GM19438 (cell line): ENCODE measurements around the gene BIN1.

ENCODE experiments used
- ATAC-seq: cut with Tn5 transposase; IDR thresholded peaks from one replicate; pipeline ENCODE4 v1.9.1; 2021; ENCODE audit warnings: low read depth; ENCODE audit not compliant: unreplicated experiment

The BIN1 gene

DNA sequence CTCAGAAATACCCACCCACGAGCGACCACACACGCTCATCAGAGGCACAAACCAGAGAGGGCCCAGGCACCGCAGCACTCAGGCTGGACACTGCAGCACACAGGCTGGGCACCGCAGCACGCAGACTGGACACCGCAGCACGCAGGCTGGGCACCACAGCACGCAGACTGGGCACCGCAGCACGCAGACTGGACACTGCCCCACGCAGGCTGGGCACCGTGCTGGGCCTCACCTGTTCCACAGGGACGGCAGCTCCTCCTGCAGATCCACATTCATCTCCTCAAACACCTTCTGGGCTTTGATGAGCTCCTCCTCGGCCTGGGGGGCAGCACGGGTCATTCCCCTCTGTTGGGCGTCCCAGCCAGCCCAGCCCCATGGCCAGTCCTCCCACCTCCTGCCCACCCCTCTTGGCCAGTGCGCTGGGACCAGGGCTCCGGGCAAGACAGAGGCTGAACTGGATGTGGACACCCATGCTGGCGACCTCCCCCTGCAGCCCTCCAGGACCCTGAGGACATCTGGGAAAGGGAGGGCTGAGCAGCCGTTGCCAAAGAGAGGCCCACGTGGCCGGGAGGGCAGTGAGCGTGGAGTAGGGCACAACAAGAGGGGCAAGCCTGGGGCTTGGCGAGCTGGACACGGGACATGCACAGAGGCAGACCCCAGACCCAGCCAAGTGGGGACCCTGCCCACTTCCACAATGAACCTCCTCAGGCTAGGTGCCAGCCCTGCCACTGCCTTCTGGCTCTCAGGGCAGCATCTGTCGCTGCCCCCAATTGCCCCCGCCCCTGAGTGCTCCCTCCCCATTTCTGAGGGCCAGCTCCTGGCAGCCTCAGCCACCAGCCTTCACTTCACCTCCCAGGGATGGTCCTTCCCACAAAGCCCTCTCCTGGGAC is 43.0 kb downstream of the BIN1 start:
- no peak for ATAC-seq

DNA sequence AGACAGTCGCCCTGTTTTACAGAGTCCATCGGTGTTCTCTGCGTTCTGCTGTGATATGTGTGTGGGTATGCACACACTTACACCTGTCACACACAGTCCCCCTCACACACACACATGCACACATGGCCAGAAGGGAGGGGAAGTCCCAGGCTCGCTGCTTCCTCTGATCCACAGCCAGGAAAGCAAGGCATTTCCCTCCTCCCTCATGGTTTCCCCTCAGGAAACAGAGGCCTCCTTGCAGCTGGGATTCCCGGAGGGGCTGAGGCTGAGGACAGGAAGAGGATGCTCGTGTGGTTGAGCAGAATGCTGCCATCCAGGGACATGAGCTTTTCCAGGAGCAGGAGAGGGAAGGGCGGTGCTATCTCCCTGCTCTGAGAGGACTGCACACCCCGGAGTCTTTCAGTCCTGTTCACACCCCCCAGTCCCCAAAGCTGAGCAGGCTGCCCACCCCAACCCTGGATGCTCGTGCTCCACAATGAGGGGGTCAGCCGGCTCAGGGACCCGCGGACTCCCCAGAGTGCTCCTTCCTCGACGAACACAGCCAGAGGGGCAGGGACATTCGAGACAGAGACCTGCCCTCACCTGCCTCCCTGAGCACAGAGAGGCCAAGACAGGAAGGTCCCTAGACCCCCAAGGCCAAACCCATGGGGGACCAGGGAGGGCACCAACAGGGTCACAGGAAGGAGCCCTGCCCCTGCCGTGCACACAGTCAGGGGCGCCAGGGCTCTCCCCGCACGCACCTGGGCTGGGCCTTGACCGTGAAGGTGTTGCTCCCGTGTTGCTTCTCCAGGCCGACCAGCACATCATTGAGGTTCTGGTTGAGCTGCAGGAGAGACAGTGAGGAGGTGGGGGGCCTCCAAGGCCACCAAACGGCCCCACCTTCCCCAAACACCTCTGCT is 45.3 kb downstream of the BIN1 start:
- no peak for ATAC-seq

DNA sequence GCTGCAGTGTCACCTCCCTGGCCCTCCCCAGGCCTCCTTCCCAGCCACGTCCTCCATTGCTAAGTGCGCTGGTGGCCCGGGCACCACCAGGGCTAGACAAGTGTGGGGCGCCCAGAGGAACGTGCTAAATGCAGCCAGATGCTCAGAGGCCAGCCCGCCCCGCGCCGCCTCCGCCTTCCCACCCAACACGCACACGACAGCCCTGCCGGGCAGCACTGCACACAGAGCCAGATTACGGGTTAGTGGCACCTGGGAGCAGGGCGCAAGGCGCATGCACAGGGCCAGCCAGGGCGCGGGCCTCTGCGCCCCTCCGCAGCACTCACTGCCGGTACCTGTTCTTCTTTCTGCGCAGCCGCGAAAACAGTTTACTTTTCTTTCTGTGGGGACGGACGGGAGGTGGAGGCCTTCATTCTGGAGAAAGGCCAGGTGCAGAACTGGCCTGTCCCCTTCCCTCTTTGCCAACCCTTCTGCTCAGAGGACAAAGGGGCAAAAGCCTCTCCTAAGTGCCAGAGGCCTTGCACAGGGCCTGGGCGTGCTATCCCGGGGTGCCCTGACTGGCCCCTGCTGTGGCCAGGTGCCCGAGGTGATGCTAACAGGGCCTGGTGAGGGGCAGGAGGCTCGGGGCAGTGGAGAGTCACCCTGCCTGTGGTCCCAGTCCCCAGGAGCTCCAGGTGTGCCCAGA is 46.5 kb downstream of the BIN1 start:
- no peak for ATAC-seq

DNA sequence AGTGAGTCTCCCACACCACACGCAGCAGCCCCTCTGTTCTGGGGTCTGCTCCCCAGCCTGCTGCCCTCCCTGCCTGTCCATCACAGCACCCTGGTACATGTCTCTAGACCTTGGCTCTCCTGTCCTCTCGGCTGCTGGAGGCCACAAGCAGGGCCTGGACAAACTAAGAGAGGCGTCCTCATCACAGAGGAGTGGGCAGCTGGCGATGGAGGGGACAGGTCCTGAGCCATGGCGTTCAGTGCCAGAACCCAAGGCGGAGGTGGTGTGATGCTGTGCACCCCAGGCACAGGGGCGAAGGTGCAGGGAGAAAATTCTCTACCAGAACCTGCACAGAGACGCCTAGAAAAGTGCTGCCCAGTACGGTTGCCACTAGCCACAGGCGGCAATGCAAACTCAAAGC is 47.4 kb downstream of the BIN1 start:
- ATAC-seq: no peak

DNA sequence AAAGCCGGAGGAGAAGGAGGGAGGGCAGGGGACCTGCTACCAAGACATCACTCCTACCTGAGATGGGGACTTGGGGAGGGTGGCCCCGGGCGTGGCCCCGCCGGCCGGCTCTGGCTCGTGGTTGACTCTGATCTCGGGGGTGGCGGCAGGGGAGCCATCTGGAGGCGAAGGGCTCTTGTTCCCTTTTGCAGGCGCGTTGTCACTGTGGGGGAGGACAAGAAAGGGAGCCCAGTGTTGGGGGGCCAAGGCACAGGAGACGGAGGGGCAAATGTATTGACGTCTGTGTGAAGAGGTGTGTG is 48.1 kb downstream of the BIN1 start:
- no peak for ATAC-seq

DNA sequence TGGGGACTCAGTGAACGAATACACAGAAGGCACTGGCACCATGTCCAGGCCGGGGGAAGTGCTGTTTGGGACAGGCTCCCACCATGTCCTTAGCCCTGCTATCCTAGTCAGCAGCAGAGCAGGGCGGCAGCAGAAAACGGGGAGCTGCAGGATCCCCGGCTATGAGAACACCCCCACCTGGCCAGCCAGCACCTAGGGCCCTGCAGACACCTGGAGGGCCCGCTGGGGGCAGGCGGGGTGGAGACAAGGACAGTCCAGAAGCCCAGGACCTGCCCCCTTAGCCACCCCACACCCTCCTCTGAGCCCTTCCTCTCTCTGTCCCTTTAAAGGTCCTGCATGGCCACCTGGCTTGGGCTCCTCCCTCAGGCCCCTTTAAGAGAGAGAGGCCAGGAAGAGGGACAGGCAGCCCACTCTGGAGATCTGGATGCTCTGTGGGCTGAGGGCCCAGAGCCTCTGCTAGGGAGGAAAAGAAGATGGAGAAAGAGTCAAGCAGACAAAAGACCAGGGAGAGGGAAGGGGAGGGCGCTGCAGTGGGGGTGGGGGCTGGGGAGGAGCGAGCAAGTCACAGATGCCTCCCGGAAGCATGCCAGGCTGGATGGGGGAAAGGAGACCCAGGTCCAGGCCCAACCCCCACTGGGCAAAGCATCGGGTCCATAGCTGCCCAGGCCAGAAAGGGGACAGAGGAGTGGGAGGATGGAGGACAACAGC is 48.6 kb downstream of the BIN1 start:
- no peak for ATAC-seq

DNA sequence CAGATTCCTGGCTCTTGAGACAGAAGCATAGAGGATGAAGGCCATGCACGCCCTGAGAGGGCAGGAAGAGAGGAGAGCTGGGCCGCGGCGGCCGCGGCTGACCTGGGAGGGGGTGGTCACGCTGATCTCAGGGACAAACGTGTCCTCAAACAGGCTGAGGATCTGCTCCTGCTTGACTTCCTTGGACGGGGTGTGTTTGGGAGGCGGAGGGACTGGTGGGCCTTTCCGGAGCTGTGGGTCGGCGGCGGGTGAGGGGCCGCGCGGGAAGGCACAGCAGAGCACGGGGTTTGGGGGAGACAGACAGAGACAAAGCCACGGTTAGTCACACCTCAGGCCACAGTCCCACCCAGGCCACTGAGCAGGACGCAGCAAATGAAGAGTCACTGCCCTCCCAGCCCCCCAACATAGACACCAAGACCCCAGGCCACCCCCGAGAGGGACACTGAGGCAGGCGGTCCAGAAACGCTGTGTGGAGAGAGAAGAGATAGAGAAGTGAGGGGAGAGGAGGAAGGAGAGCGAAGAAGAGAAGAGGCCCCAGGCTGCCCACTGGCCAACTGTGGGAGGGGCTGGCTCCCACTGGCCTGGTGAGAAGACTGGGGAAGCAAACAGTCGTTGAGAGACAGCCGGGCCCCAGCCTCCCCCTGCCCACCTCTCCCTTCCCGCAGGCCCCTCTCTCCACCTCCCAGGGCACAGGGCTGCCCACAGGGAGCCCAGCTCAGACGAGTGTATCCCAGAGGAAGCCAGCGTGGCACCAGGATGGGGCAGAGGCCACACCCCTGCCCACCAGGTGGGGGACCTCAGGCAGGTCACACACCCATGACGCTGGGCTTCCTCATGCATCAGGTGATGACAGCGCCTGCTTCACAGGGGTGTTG is 49.3 kb downstream of the BIN1 start:
- ATAC-seq: no peak

DNA sequence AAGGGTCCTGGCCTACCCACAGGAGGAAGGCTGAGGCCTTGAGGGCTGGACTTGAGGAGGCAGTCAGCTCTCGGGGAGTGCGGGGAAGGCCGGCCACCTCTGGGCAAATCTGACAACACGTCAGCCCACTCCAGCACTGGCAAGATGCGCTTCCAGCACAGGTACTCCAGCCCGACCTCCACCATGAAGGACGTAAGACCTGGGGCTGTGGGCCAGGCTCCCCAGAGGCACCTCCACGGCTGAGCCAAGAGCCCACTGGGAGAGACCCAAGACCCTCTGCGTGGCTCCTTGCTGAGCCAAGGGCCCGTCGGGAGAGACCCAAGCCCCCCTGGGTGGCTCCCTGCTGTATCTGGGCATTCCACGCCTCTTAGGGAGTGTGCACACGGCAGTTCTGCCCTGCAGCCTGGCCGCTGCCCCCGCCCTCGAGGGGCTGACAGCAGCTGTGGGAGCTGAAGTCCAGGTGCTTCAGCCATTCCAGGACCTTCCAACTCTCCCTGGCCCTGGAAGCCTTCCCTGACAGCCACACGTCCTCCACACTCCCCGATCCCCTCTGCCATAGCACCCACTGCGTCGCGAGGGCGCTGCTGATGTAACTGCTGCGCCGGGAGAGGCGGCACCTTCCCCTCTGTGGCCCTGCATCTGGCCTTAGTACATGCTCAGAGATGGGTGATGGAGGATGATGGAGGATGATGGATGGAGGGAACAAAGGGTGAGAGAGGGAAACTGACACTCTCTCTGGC is 50.2 kb downstream of the BIN1 start:
- ATAC-seq: no peak

DNA sequence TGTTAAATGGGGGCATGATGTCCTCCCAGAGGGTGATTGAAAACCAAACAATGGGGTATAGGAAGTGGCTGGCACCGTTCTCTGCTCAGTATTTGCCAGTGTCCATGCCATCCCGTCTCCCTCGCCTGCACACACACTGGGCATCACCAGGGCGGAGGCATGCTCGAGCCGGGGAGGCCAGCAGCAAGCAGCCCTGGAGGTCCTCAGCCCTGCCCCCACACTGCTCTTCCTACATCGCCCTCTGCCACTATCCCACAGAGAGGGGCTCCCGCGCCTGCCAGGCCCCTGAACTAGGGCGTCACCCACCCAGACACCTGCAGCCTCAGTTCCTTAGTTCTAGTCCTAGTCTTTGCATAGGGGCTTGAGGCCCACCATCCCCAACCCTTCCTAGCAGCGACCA is 50.9 kb downstream of the BIN1 start:
- ATAC-seq: no peak

DNA sequence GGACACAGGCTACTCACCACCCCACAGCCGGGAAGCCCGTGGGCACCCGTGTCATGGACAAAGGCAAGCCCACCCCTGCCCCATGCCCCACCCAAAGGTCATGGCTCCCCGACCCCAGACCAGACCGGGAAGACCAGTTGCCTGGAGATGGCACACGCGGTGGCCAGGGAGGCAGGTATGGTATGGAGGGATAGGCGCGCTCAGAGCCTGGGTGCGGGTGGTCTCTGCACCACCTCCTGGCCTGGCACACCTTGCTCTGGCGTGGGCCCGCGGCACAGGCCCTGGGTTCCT is 51.2 kb downstream of the BIN1 start:
- ATAC-seq: no peak

DNA sequence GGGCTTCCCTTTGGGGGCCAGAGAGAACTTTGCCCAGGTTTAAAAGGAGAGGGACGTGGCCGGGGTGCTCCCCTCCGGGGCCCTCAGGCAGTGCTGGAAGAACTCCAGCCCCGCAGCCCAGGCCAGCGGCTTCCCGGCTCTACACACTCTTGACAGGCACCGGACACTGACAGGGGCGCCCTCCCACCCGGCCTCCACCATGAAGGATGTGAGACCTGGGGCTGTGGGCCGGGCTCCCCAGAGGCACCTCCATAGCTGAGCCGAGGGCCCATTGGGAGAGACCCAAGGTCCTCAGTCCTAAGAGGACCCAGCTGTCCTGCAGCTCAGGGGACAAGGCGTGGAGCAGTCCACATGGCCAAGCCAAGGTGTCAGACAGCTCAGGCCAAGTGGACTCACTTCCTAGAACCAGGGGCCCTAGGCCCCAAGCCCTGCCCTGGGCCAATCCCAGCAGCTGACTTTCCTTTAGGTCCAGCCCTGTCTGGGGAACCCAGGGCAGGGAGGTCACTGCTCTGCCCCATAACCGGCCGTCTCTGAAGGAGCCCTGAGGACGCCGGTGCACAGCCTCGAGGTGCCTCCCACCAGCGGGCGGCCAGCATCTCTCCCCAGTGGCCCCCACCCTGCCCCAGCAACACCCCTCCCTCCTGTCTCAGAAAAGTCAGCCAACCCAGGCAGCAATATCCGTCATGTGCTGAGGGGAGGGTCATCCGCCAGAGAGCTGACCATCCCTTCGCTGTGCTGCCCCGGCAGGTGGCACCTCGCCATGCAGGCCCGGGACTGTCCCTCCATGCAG is 51.8 kb downstream of the BIN1 start:
- ATAC-seq: no peak

DNA sequence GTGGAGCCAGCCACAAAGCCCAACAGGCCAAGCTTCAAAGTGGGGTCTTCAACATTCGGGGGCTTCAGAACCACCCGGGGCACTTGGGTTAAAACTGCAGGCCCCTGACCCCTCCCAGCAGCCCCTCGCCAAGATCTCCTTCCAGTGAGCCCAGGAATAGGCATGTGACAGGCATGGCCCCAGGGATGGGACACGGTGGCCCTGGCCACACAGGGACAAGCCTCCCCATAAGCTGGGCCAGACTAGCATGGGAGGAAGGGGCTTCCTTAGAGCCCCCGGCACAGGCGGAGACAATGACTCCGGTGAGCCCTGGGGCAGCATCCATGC is 52.4 kb downstream of the BIN1 start:
- ATAC-seq: no peak

DNA sequence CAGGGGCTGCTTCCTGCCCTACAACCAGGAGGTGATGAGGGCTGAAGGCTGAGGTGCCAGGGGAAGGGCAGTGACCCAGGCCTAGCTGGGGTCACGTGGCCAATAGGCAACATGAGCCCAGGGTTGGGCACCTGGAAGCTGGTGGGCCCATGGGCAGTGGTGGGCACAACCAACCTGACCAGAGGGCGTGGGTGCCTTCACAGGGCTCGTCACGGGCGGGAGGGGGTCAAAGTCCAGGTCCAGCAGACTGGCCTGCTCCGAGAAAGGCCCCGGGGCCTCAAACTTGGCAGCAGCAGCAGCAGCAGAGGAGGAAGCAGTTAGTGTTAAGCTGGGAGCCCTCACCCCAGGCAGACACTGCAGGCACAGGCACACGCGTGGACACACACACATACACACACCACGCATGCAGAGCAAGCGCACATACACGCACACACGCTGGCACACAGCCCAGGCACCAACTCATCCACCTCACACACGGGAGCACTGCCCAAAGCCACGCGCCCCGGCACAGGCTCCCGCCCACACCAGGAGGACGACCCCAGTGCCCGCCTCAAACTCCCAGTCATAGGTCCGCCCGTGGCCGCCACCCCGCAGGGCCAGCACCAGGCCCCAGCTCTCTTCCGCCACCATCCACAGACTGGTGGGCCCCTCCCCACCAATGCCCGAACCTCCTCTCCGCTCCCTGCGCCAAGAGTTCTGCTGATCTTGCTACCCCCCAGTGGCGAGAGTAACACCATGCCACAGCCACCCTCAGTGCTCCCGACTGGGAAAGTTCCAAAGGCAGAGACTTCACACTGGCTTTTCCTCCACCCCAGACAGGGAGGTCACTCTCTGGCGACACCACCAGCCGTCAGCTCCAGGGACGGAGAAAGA is 53.0 kb downstream of the BIN1 start:
- no peak for ATAC-seq

DNA sequence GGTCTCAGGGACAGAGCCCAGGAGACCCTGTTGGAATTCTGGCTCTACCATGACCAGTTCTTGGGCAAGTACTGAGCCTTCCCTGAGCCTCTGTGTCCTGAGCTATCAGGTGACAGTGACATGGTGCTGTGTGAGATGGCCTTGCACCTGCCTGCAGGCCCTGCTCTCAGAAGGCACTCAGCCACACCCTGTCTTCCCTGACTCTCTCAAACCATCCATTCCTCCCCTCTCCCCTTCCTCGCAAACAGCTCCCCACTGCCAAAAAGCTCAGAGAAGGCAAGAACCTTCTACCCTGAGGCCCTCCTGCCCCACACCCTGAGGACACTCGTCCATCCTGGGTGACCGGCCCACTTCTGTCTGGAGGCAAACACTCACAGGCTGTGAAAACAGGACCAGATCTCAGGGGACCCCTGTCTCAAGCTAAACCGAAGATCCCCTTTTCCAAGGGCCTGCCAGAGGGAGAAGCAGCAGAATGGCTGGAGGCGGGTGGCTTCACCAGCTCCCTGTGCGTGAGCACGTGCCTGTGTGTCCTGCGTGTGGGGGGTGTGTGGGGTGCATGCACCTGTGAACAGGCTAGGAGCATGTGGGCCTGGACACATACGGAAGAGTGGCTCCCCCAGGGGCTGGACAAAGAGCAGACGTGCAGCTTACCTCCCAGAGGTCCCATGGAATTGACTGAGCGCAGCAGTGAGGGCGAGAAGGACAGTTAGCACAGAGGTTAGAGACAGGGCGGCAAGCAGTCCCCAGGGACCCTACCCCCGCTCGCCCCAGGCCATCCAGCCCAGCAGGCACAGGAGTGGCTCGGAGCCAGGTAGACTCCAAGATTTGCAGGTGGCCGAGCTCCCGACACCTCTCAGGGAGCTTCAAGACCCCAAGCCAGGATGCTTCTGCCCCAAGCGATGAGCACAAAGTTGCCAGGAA is 53.9 kb downstream of the BIN1 start:
- no peak for ATAC-seq

DNA sequence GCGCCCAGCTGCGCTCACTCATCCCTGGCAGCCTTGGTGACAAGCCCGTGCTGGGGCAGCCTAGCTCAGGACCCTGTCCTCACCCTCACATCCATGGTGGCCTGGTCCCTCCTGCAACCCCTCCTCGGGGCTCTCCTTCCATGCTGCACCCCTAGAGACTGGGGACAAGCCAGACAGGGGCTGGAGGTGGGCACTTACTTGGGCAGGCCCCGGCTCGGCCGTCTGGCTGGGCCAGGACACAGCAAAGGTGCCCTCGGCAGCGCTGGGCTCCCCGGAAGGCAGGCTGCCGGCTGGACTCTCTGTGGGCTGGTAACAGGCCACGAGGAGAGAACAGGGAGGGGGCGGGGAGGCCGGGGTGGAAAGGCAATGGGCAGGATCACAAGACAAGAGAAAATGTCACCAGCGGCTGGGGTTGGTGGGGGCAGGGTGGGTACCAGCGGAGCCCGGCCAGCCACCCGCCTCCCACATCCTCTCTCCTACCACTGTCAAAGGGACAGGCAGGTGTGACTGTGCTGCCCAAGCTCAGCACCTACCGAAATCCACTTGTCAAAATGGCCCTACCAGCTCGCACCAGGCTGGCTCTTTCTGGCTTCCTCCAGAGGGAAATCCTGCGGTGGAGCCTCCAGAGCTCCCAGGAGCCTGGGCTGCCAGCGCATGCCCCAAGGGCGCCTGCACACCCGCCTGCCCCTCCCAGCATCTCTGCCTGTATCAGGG is 54.7 kb downstream of the BIN1 start:
- ATAC-seq: no peak
